ENCODE measurements around the gene LCN10. TPM values are rescaled to one million over a fixed set of nuclear protein-coding genes. Genes with fewer than 3 reads are reported as not detected.

The LCN10 gene
- total RNA-seq, 6 donors from 2014 or later, result 0.39 to 17.8 (median 2.2) TPM

GRCh38 chr9:136690806-136691261 is 51.9 kb downstream of the LCN10 start:
- no peaks in the 10 kb centered on the region for H3K27me3 ChIP-seq
- DNase-seq (peak; percentile 68 to 69), ATAC-seq (ENCODE audit: low FRiP score in 2 of 2) (no peak)
- peaks cover 34 to 70% (median 58%) of the 10 kb centered on the region in 4 donors for H3K4me1 ChIP-seq
- no peaks in the 10 kb centered on the region for H3K36me3 ChIP-seq
- TF ChIP-seq CTCF (IDR thresholded peaks at IDR 0.05) (no peak), POLR2A (IDR thresholded peaks at IDR 0.05) (no peak), EP300 (IDR thresholded peaks at IDR 0.05) (no peak), POLR2AphosphoS5 (IDR thresholded peaks at IDR 0.05) (no peak)
- H3K27ac ChIP-seq, result peak overlapping the region; percentile 40 to 72 (median 64)
- H3K4me3 ChIP-seq, result no peak overlapping the region
- WGBS, 2 donors, result 72 to 73% methylated on average over 6 to 15 of the region's 15 CpGs
- no peaks in the 10 kb centered on the region for H3K9me3 ChIP-seq

- ATAC-seq (ENCODE audit: low FRiP score in 2 of 2), result no peak
- TF ChIP-seq POLR2AphosphoS5 (IDR thresholded peaks at IDR 0.05), result no peak
- no peak for TF ChIP-seq POLR2A (IDR thresholded peaks at IDR 0.05)
- no peak for TF ChIP-seq EP300 (IDR thresholded peaks at IDR 0.05)
- TF ChIP-seq CTCF (IDR thresholded peaks at IDR 0.05), result no peak
- no peaks in the 10 kb centered on the region for H3K9me3 ChIP-seq
- H3K27ac ChIP-seq, result peak overlapping the region; percentile 40 to 72 (median 64)
- 66 to 83% methylated on average over 15 to 25 of the region's 25 CpGs for WGBS, 2 donors
- H3K27me3 ChIP-seq, result no peaks in the 10 kb centered on the region
- H3K36me3 ChIP-seq, result no peaks in the 10 kb centered on the region
- peak; percentile 61 to 76 for DNase-seq
- H3K4me3 ChIP-seq, result no peak overlapping the region
- H3K4me1 ChIP-seq, result peaks cover 40 to 72% (median 59%) of the 10 kb centered on the region in 4 donors
These were observed 52.5 kb downstream of the LCN10 start for GRCh38 chr9:136690104-136690805.

- H3K27me3 ChIP-seq, result no peaks in the 10 kb centered on the region
- DNase-seq, result no peak
- H3K4me3 ChIP-seq, result no peak overlapping the region
- WGBS, 2 donors, result 59 to 60% methylated on average over 7 of the region's 7 CpGs
- H3K9me3 ChIP-seq, result no peaks in the 10 kb centered on the region
- H3K36me3 ChIP-seq, result peaks cover 0 to 5% (median 0%) of the 10 kb centered on the region in 4 donors
- H3K27ac ChIP-seq, result peak overlapping the region; percentile 40 to 92 (median 72)
- TF ChIP-seq POLR2A (IDR thresholded peaks at IDR 0.05) (no peak), EP300 (IDR thresholded peaks at IDR 0.05) (no peak), CTCF (IDR thresholded peaks at IDR 0.05) (no peak), POLR2AphosphoS5 (IDR thresholded peaks at IDR 0.05) (no peak)
- no peak for ATAC-seq (ENCODE audit: low FRiP score in 2 of 2)
- H3K4me1 ChIP-seq, result peaks cover 44 to 76% (median 56%) of the 10 kb centered on the region in 4 donors
These were observed 53.7 kb downstream of the LCN10 start for GRCh38 chr9:136689108-136689460.

GRCh38 chr9:136688274-136689107 is 54.2 kb downstream of the LCN10 start:
- WGBS, 2 donors, result 47 to 68% methylated on average over 12 to 19 of the region's 21 CpGs
- Histone ChIP-seq H3K9me3 (no peaks in the 10 kb centered on the region), H3K27ac (peak overlapping the region; percentile 92 to 97 (median 94)), H3K4me1 (peaks cover 38 to 76% (median 53%) of the 10 kb centered on the region in 4 donors), H3K27me3 (no peaks in the 10 kb centered on the region), H3K36me3 (peaks cover 0 to 5% (median 0%) of the 10 kb centered on the region in 4 donors), H3K4me3 (no peak overlapping the region)
- no peak for ATAC-seq (ENCODE audit: low FRiP score in 2 of 2)
- peak in 1 of 2 donors; percentile 74 for DNase-seq
- no peak for TF ChIP-seq EP300 (IDR thresholded peaks at IDR 0.05)

Small RNAs within 50 kb of the gene (small RNA-seq; reads per million reads assigned to genes)
- 0 reads per million in 4 donors for gene ATP6V1G1P3
- gene MIR6722, result 0 reads per million in 4 donors

Other genes with a start within 250 kb of the LCN10 start
- gene NOTCH1, start 196.9 kb downstream of the LCN10 start, total RNA-seq, result 100 to 1,000 TPM in 4 of 6 donors, 10 to 100 TPM in 2; 49.6 to 175 (median 110) TPM
- 100 to 1,000 TPM in 5 of 6 donors, 10 to 100 TPM in 1; 77.9 to 321 (median 165) TPM for gene EGFL7, start 80.0 kb downstream of the LCN10 start, total RNA-seq
- 100 to 1,000 TPM in 5 of 6 donors, 10 to 100 TPM in 1; 70.2 to 242 (median 140) TPM for gene AGPAT2, start 55.5 kb downstream of the LCN10 start, total RNA-seq
- gene DIPK1B, start 30.4 kb downstream of the LCN10 start, total RNA-seq, result 10 to 100 TPM in 5 of 6 donors, 1 to 10 TPM in 1; 9.7 to 24.1 (median 17.0) TPM
- 10 to 100 TPM in 1 of 6 donors, 1 to 10 TPM in 3, not detected in 2; 2.7 to 35.1 (median 5.5) TPM for gene LCN6, start 5.6 kb upstream of the LCN10 start, total RNA-seq
- not detected for gene LCN8, start 15.3 kb upstream of the LCN10 start, total RNA-seq
- gene LCN15, start 21.6 kb upstream of the LCN10 start, total RNA-seq, result under 1 TPM in 1 of 6 donors, not detected in 5; 0.23 TPM
- gene TMEM141, start 48.4 kb upstream of the LCN10 start, total RNA-seq, result 100 to 1,000 TPM in 2 of 6 donors, 10 to 100 TPM in 4; 55.5 to 134 (median 80.5) TPM
- gene CCDC183, start 53.4 kb upstream of the LCN10 start, total RNA-seq, result 100 to 1,000 TPM in 1 of 6 donors, 10 to 100 TPM in 1, 1 to 10 TPM in 4; 1.9 to 130 (median 6.6) TPM
- 100 to 1,000 TPM in 2 of 6 donors, 10 to 100 TPM in 4; 47.2 to 128 (median 78.9) TPM for gene RABL6, start 65.0 kb upstream of the LCN10 start, total RNA-seq
- gene AJM1, start 99.5 kb upstream of the LCN10 start, total RNA-seq, result 1 to 10 TPM; 1.4 to 7.3 (median 3.0) TPM
- 100 to 1,000 TPM in 1 of 6 donors, 10 to 100 TPM in 5; 51.3 to 135 (median 64.1) TPM for gene PHPT1, start 106.5 kb upstream of the LCN10 start, total RNA-seq
- 10 to 100 TPM in 3 of 6 donors, 1 to 10 TPM in 3; 2.1 to 18.9 (median 11.0) TPM for gene MAMDC4, start 109.4 kb upstream of the LCN10 start, total RNA-seq
- 100 to 1,000 TPM; 137 to 312 (median 282) TPM for gene EDF1, start 123.4 kb upstream of the LCN10 start, total RNA-seq
- gene TRAF2, start 143.6 kb upstream of the LCN10 start, total RNA-seq, result 10 to 100 TPM; 10.6 to 20.8 (median 13.4) TPM
- gene FBXW5, start 201.8 kb upstream of the LCN10 start, total RNA-seq, result 100 to 1,000 TPM in 5 of 6 donors, 10 to 100 TPM in 1; 93.3 to 191 (median 153) TPM
- gene C8G, start 202.3 kb upstream of the LCN10 start, total RNA-seq, result 1 to 10 TPM in 3 of 6 donors, not detected in 3; 1.8 to 4.4 (median 2.1) TPM
- 1 to 10 TPM in 4 of 6 donors, under 1 TPM in 1, not detected in 1; 0.89 to 5.2 (median 2.3) TPM for gene LCN12, start 209.3 kb upstream of the LCN10 start, total RNA-seq
- 100 to 1,000 TPM in 5 of 6 donors, 10 to 100 TPM in 1; 31.7 to 395 (median 246) TPM for gene PTGDS, start 234.6 kb upstream of the LCN10 start, total RNA-seq
- gene LCNL1, start 240.1 kb upstream of the LCN10 start, total RNA-seq, result 1 to 10 TPM in 4 of 6 donors, under 1 TPM in 1, not detected in 1; 0.61 to 6.3 (median 1.8) TPM
- 100 to 1,000 TPM in 1 of 6 donors, 10 to 100 TPM in 5; 41.8 to 150 (median 52.8) TPM for gene PAXX, start 249.5 kb upstream of the LCN10 start, total RNA-seq

Data from upper lobe of left lung (tissue), 6 donors.